Upper lobe of left lung (tissue), 6 donors: ENCODE results near the gene DLK2. TPM values are rescaled to one million over a fixed set of nuclear protein-coding genes. Genes with fewer than 3 reads are reported as not detected.
"Not testable (repeated sequence)": the region's sequence is repeated elsewhere in the genome, so short reads cannot be mapped to it uniquely, and the experiment has no call there.

ENCODE experiments used
- ATAC-seq, 2 donors: fragments of 200-7000 bp; cut with Tn5 transposase; one replicate each; pipeline ENCODE4 v1.9.1; 2022; ENCODE audit warnings: mild to moderate bottlenecking in 2 of 2, moderate library complexity in 2 of 2; ENCODE audit not compliant: low FRiP score in 2 of 2
- DNase-seq, 2 donors: peaks; one replicate each; pipeline ENCODE4 v3.0.0-alpha.2; 2019 to 2020
- H3K27ac ChIP-seq, 4 donors: fragments of 200-600 bp; sonication (generic); one replicate each; pipeline ENCODE4 v1.5.1; 2016 to 2019
- H3K27me3 ChIP-seq, 4 donors: fragments of 200-600 bp; sonication (generic); one replicate each; pipeline ENCODE4 v1.5.1; 2017 to 2019
- H3K36me3 ChIP-seq, 4 donors: fragments of 200-600 bp; sonication (generic); one replicate each; pipeline ENCODE4 v1.5.1; 2016 to 2019
- H3K4me1 ChIP-seq, 4 donors: fragments of 200-600 bp; sonication (generic); one replicate each; pipeline ENCODE4 v1.5.1; 2018 to 2019
- H3K4me3 ChIP-seq, 4 donors: fragments of 200-600 bp; sonication (generic); one replicate each; pipeline ENCODE4 v1.5.1; 2017 to 2019; ENCODE audit warnings: mild to moderate bottlenecking in 2 of 4, moderate library complexity in 1 of 4
- H3K9me3 ChIP-seq, 4 donors: fragments of 200-600 bp; sonication (generic); one replicate each; pipeline ENCODE4 v1.5.1; 2018 to 2019
- EP300 ChIP-seq, 4 donors: sonication (generic); formaldehyde crosslinking; IDR thresholded peaks; one replicate each; pipeline ENCODE4 v1.5.1; 2017; ENCODE audit warnings: antibody characterized with exemption in 4 of 4, control low read depth in 2 of 4
- POLR2A ChIP-seq, 4 donors: fragments of 450-650 bp; IDR thresholded peaks; one replicate each; pipeline ENCODE4 v1.5.1; 2016 to 2017; ENCODE audit warnings: antibody characterized with exemption in 4 of 4, mild to moderate bottlenecking in 2 of 4
- POLR2AphosphoS5 ChIP-seq, 2 donors: sonication (generic); formaldehyde crosslinking; IDR thresholded peaks; one replicate each; pipeline ENCODE4 v1.5.1; 2017; ENCODE audit warnings: antibody characterized with exemption in 2 of 2
- WGBS, 2 donors: methylation state at CpG; one replicate each; pipeline ENCODE4 v1.1.5; 2017 to 2018; 5-methylcytosine and 5-hydroxymethylcytosine counted together
- total RNA-seq, 6 donors: library from RNA; depleted of rRNA in 4 of 6; stranded (reverse); fragments of >200 nt in 4 of 6; gene quantifications; one replicate each; pipeline versions ENCODE4 v1.1.0 to v1.2.1, GENCODE V29; 2016 to 2021
- TF ChIP-seq, protein P1 (sequence below), 6 experiments: fragments of 450-650 bp in 4 of 6; fragments of 200-600 bp in 2 of 6; sonication (generic) in 2 of 6; IDR thresholded peaks; one replicate each; pipeline ENCODE4 v1.5.1; 2016 to 2019; ENCODE audit warnings: antibody characterized with exemption in 6 of 6
- donor health status: DM: no; HTN: no; CAD: no; lungs with moderate emphysema.
- donor health status: DM: no; HTN: yes; CAD: no; lungs with severe emphysema.

DLK2 gene
- total RNA-seq, 6 donors from 2014 or later: 0.34 to 2.4 (median 1.2) TPM; not detected in 2

DNA sequence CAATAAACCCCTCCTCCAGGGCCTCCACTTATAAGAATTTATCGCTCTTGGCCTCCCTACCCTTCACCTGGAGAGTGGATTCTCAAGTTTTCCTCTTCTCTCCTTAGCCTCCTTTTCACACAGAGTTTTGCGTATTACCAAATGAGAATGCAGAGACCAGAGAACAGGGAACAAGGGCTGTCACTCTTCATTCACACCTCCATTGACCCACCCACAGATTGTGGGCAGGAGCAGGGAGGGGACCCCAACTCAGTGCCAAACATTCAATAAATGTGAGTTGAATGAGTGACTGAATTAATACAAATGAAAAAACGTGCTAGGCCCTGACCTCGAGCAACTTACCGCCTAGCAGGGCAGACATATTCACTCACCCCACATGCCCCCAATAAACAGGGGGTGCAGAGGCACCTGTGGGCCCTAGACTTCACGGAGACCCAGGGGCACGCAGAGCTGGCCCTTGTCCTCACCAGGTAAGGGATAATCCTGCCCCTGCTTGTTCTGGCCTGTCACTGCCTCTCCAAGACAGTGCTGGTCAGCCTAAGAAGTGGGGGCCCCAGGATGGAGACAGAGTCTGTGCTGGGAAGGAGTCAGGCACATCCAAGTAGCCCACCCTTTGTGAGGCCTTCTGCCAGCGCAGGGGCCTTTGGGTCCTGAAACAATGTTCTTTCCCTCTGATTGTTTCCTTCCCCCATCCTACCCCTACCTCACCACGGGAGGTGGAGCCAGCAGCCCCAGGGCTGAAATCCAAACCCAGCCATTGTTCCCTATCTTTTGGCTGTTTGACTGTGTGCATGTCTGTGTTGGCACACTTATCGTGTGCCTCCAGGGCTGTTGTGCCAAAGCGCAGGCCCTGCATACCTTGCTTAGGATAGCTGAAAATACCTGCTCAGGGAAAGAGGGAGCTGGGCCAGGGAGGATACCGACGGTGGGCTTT is 13.7 kb upstream of the DLK2 start:
- no peak for DNase-seq
- Histone ChIP-seq H3K4me1 (no peaks in the 10 kb centered on the region), H3K27me3 (no peaks in the 10 kb centered on the region), H3K27ac (no peak overlapping the region), H3K36me3 (no peaks in the 10 kb centered on the region), H3K9me3 (no peaks in the 10 kb centered on the region), H3K4me3 (no peak overlapping the region)
- 65 to 76% methylated on average over 11 to 13 of the region's 13 CpGs for WGBS, 2 donors
- TF ChIP-seq POLR2A (IDR thresholded peaks at IDR 0.05) (no peak), EP300 (IDR thresholded peaks at IDR 0.05) (no peak), POLR2AphosphoS5 (IDR thresholded peaks at IDR 0.05) (no peak)
- TF ChIP-seq, protein P1, sequence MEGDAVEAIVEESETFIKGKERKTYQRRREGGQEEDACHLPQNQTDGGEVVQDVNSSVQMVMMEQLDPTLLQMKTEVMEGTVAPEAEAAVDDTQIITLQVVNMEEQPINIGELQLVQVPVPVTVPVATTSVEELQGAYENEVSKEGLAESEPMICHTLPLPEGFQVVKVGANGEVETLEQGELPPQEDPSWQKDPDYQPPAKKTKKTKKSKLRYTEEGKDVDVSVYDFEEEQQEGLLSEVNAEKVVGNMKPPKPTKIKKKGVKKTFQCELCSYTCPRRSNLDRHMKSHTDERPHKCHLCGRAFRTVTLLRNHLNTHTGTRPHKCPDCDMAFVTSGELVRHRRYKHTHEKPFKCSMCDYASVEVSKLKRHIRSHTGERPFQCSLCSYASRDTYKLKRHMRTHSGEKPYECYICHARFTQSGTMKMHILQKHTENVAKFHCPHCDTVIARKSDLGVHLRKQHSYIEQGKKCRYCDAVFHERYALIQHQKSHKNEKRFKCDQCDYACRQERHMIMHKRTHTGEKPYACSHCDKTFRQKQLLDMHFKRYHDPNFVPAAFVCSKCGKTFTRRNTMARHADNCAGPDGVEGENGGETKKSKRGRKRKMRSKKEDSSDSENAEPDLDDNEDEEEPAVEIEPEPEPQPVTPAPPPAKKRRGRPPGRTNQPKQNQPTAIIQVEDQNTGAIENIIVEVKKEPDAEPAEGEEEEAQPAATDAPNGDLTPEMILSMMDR (IDR thresholded peaks at IDR 0.05): no peak
- no peak for ATAC-seq

DNA sequence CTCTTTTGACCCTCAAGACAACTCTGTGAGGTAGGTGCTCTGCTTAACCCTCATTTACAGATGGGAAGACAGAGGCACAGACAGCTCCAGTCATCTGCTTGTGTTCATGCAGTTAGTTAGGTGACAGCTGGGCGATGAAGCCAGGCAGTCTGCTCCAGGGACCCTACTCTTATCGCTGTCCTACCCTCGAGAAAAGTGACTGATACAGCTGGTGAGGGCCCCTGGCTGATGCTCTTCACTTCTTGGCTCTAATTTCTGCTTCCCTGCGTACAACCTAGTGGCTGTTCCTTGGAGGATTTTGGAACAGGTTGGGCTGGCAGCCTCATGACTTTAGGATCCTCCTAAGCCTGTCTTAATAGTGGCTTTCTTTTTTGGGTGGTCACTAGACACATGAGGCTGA is 12.9 kb upstream of the DLK2 start:
- WGBS, 2 donors: 77 to 90% methylated on average over 3 to 4 of the region's 4 CpGs
- H3K27me3 ChIP-seq: no peaks in the 10 kb centered on the region
- no peak overlapping the region for H3K27ac ChIP-seq
- H3K9me3 ChIP-seq: no peaks in the 10 kb centered on the region
- H3K4me3 ChIP-seq: no peak overlapping the region
- H3K4me1 ChIP-seq: no peaks in the 10 kb centered on the region
- ATAC-seq (no peak), DNase-seq (no peak)
- TF ChIP-seq, protein P1 (IDR thresholded peaks at IDR 0.05): no peak
- TF ChIP-seq POLR2A (IDR thresholded peaks at IDR 0.05): no peak
- no peak for TF ChIP-seq POLR2AphosphoS5 (IDR thresholded peaks at IDR 0.05)
- no peak for TF ChIP-seq EP300 (IDR thresholded peaks at IDR 0.05)
- H3K36me3 ChIP-seq: no peaks in the 10 kb centered on the region

DNA sequence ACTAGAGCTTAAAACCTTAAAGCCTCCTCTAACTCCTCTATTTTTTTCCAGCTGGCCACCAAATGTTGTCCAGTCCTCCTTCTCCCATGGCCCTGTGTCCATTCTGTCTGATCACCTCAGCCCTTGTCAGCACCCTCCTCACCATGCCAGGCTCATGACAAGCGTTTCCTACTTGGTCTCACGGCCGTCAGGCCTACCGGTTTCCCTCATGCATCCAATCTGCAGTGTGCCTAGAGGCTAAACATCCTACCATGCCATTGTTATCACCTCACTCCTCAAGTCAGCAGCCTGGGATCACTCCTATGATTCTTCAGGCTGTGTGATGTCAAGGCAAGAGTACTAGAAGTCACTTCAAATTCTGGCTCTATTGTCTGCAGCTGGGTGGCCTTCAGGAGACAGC is 12.4 kb upstream of the DLK2 start:
- no peaks in the 10 kb centered on the region for H3K36me3 ChIP-seq
- H3K4me1 ChIP-seq: no peaks in the 10 kb centered on the region
- no peak overlapping the region for H3K27ac ChIP-seq
- TF ChIP-seq POLR2AphosphoS5 (IDR thresholded peaks at IDR 0.05): no peak
- TF ChIP-seq, protein P1 (IDR thresholded peaks at IDR 0.05): no peak
- no peak for TF ChIP-seq EP300 (IDR thresholded peaks at IDR 0.05)
- TF ChIP-seq POLR2A (IDR thresholded peaks at IDR 0.05): no peak
- H3K27me3 ChIP-seq: no peaks in the 10 kb centered on the region
- 71 to 78% methylated on average over 4 of the region's 4 CpGs for WGBS, 2 donors
- H3K9me3 ChIP-seq: no peaks in the 10 kb centered on the region
- DNase-seq (no peak), ATAC-seq (no peak)
- H3K4me3 ChIP-seq: no peak overlapping the region

DNA sequence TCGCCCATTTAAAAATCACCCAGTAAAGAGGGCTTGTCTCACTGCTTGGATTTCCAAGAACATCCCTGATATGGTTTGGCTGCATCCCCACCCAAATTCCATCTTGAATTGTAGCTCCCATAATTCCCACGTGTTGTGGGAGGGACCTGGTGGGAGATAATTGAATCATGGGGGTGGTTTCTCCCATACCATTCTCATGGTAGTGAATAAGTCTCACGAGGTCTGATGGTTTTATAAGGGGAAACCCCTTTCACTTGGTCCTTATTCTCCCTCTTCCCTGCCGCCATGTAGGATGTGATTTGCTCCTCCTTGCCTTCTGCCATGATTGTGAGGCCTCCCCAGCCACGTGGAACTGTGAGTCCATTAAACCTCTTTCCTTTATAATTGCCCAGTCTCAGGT is 11.9 kb upstream of the DLK2 start:
- H3K9me3 ChIP-seq, ATAC-seq: not testable (repeated sequence)
- 67 to 69% methylated on average over 5 of the region's 5 CpGs for WGBS, 2 donors

DNA sequence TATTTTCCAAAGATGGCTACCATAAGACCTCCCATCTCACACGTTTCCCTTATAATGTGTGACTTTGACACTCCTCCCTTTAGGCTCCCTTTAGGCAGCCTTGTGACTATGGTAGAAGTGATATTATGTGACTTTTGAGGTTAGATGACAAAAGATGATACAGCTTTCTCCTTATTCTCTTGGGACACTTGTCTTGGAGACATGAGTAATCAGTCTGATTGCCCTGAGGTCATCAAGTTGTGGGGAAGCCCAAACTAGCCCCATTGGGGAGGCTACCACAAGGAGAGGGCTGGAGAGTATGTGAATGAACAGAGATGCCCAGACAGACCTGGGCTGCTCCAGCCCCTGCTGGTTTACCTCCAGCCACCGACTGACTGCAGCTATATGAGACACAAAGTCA is 10.6 kb upstream of the DLK2 start:
- Histone ChIP-seq H3K27me3 (no peaks in the 10 kb centered on the region), H3K9me3 (no peaks in the 10 kb centered on the region), H3K4me3 (no peak overlapping the region), H3K36me3 (no peaks in the 10 kb centered on the region), H3K4me1 (no peaks in the 10 kb centered on the region), H3K27ac (no peak overlapping the region)
- DNase-seq (no peak), ATAC-seq (no peak)
- WGBS, 2 donors: 76 to 79% methylated on average over 2 of the region's 2 CpGs
- TF ChIP-seq EP300 (IDR thresholded peaks at IDR 0.05) (no peak), POLR2A (IDR thresholded peaks at IDR 0.05) (no peak), POLR2AphosphoS5 (IDR thresholded peaks at IDR 0.05) (no peak)
- TF ChIP-seq, protein P1 (IDR thresholded peaks at IDR 0.05): no peak

More for the DNA sequence above, 11.9 kb upstream of the DLK2 start:
- H3K27ac ChIP-seq, H3K36me3 ChIP-seq, H3K4me3 ChIP-seq, DNase-seq, H3K4me1 ChIP-seq, H3K27me3 ChIP-seq: not testable (repeated sequence)
